GM19025 (cell line): ENCODE results near the gene TBC1D24.

ENCODE experiments used
- ATAC-seq: cut with Tn5 transposase; IDR thresholded peaks from one replicate; pipeline ENCODE4 v1.9.1; 2021; ENCODE audit warnings: mild to moderate bottlenecking, low read depth, moderate library complexity; ENCODE audit not compliant: unreplicated experiment

TBC1D24 gene

GRCh38 chr16:2497695-2498484, 23.0 kb downstream of the TBC1D24 start:
- ATAC-seq, result no peak

GRCh38 chr16:2498531-2499253, 23.8 kb downstream of the TBC1D24 start:
- ATAC-seq, result no peak

- ATAC-seq, result no peak
These were observed 24.5 kb downstream of the TBC1D24 start for GRCh38 chr16:2499454-2499853.

- ATAC-seq, result no peak
These were observed 25.0 kb downstream of the TBC1D24 start for GRCh38 chr16:2499890-2500429.

- ATAC-seq, result no peak
These were observed 25.5 kb downstream of the TBC1D24 start for GRCh38 chr16:2500430-2500917.

- ATAC-seq, result peak; percentile 58
These were observed 26.2 kb downstream of the TBC1D24 start for GRCh38 chr16:2500918-2501750.

GRCh38 chr16:2501946-2502895, 27.3 kb downstream of the TBC1D24 start:
- ATAC-seq, result no peak

GRCh38 chr16:2505695-2506094, 30.8 kb downstream of the TBC1D24 start:
- no peak for ATAC-seq

GRCh38 chr16:2507052-2507659, 32.2 kb downstream of the TBC1D24 start:
- no peak for ATAC-seq

GRCh38 chr16:2507665-2508064, 32.7 kb downstream of the TBC1D24 start:
- ATAC-seq, result no peak

- no peak for ATAC-seq
These were observed 33.9 kb downstream of the TBC1D24 start for GRCh38 chr16:2508722-2509400.

GRCh38 chr16:2511128-2511800, 36.3 kb downstream of the TBC1D24 start:
- ATAC-seq, result no peak

GRCh38 chr16:2511996-2512734, 37.2 kb downstream of the TBC1D24 start:
- no peak for ATAC-seq

- ATAC-seq, result no peak
These were observed 37.9 kb downstream of the TBC1D24 start for GRCh38 chr16:2512735-2513404.

- ATAC-seq, result peak; percentile 72
These were observed 38.7 kb downstream of the TBC1D24 start, which contains the start of gene ATP6V0C for GRCh38 chr16:2513405-2514332. Gene ATP6V0C (plus strand): TSS chr16:2513952. CDS start chr16:2514104, 152 bp downstream.
